NCI-H524 treated with DMSO at 0.1 percent for 48 hours (cell line): ENCODE results near the gene RBBP8.
"Not testable (repeated sequence)": the region's sequence is repeated elsewhere in the genome, so short reads cannot be mapped to it uniquely, and the experiment has no call there.

Experiments
- DNase-seq: peaks from one replicate; lab custom pipeline; 2025; lab: John Stamatoyannopoulos, UW

The RBBP8 gene

GRCh38 chr18:22933206-22933965 is at the start of gene RBBP8:
TSS of gene RBBP8 (plus strand) at chr18:22933328. CDS start at chr18:22936852, 3,524 bp downstream.
- peak; percentile 2 for DNase-seq

- DNase-seq = no peak
Observed at GRCh38 chr18:22883827-22884226, 49.3 kb upstream of the RBBP8 start.

- DNase-seq = not testable (repeated sequence)
Observed at GRCh38 chr18:22885694-22886093, 47.4 kb upstream of the RBBP8 start.

GRCh38 chr18:22899421-22899820 is 33.7 kb upstream of the RBBP8 start:
- no peak for DNase-seq

GRCh38 chr18:22900558-22901238 is 32.4 kb upstream of the RBBP8 start:
- DNase-seq = no peak

- no peak for DNase-seq
Observed at GRCh38 chr18:22902093-22902492, 31.0 kb upstream of the RBBP8 start.

GRCh38 chr18:22903248-22903647 is 29.9 kb upstream of the RBBP8 start:
- DNase-seq = not testable (repeated sequence)

GRCh38 chr18:22912149-22912548 is 21.0 kb upstream of the RBBP8 start:
- no peak for DNase-seq

- DNase-seq = no peak
Observed at GRCh38 chr18:22912835-22913234, 20.3 kb upstream of the RBBP8 start.

GRCh38 chr18:22913861-22914260 is 19.3 kb upstream of the RBBP8 start:
- no peak for DNase-seq

- no peak for DNase-seq
Observed at GRCh38 chr18:22914633-22915032, 18.5 kb upstream of the RBBP8 start.

GRCh38 chr18:22915337-22915736 is 17.8 kb upstream of the RBBP8 start:
- DNase-seq = no peak

GRCh38 chr18:22921772-22922171 is 11.4 kb upstream of the RBBP8 start:
- no peak for DNase-seq

- DNase-seq = no peak
Observed at GRCh38 chr18:22924589-22924988, 8.5 kb upstream of the RBBP8 start.

GRCh38 chr18:22926454-22926853 is 6.7 kb upstream of the RBBP8 start:
- DNase-seq = no peak

- no peak for DNase-seq
Observed at GRCh38 chr18:22928339-22928738, 4.8 kb upstream of the RBBP8 start.

GRCh38 chr18:22930089-22930713 is 2.9 kb upstream of the RBBP8 start:
- peak; percentile 31 for DNase-seq

- peak; percentile 80 for DNase-seq
Observed at GRCh38 chr18:22932885-22933205, 283 bp upstream of the RBBP8 start.

GRCh38 chr18:22933966-22934423 is 867 bp downstream of the RBBP8 start:
- no peak for DNase-seq

- no peak for DNase-seq
Observed at GRCh38 chr18:22934789-22935188, 1.7 kb downstream of the RBBP8 start.

GRCh38 chr18:22935431-22935830 is 2.3 kb downstream of the RBBP8 start:
- DNase-seq = no peak

- no peak for DNase-seq
Observed at GRCh38 chr18:22936515-22936914, 3.4 kb downstream of the RBBP8 start.

GRCh38 chr18:22939649-22940048 is 6.5 kb downstream of the RBBP8 start:
- no peak for DNase-seq
